Measurements from ENCODE around the gene OR2M5. TPM values are rescaled to one million over a fixed set of nuclear protein-coding genes. Genes with fewer than 3 reads are reported as not detected.

Gene OR2M5, protein sequence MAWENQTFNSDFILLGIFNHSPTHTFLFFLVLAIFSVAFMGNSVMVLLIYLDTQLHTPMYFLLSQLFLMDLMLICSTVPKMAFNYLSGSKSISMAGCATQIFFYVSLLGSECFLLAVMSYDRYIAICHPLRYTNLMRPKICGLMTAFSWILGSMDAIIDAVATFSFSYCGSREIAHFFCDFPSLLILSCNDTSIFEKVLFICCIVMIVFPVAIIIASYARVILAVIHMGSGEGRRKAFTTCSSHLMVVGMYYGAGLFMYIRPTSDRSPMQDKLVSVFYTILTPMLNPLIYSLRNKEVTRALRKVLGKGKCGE
- total RNA-seq (not detected), polyA plus RNA-seq (not detected)
- long read RNA-seq, donor 1 = 0 reads
- long read RNA-seq, donor 2 = 0 reads
- long read RNA-seq, donor 3 = 0 reads
- long read RNA-seq, donor 4 = 0 reads
- long read RNA-seq, donor 5 = 0 reads
- long read RNA-seq, donor 6 = 0 reads
- long read RNA-seq, donor 7 = 0 reads
- long read RNA-seq, donor 8 = 0 reads
- long read RNA-seq, donor 9 = 0 reads
- long read RNA-seq, donor 10 = 0 reads

DNA sequence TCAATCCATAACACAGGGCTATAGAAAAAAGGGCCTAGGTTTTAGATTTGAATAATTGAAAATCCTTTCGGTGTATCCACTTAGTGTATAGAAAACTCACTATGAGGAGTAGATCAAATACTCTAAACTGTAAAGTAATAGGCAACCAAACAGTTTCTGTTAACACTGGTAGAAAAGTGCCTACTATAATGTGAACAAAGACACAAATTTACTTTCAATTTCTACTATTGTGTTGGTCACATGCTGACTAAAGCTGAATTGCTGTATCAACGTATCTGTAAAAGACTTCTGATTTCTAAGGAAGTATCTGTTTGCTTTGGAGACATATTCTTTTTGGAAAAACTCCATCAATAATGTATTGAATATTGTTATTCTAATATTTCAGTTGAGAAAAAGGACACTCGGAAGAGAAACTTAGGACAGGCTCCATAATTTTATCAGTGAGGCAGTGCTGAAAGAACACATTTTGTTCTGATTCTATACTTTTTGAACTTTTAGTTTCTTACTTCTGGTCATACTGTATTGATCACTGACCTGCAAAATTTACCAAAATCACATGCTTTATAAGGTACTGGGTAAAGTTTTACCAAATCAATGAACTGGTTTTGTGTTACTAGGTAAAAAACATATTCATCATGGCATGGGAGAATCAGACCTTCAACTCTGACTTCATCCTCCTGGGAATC, at the start of gene OR2M5:
TSS of gene OR2M5 (plus strand) at position 636 of the 686 bp plus-strand sequence. CDS start at position 636, 0 bp downstream.
- H3K36me3 ChIP-seq (ENCODE audit: control insufficient read depth in 2 of 2, insufficient read depth in 2 of 2, low read length in 1 of 2) = no peaks in the 10 kb centered on the region
- H3K4me1 ChIP-seq (ENCODE audit: control insufficient read depth in 2 of 2, insufficient read depth in 2 of 2, low read length in 2 of 2) = no peaks in the 10 kb centered on the region
- H3K4me3 ChIP-seq (ENCODE audit: low read length in 2 of 2) = no peak within 1 kb of the TSS
- H3K9me3 ChIP-seq (ENCODE audit: control insufficient read depth in 2 of 2, insufficient read depth in 1 of 2, low read length in 1 of 2) = no peaks in the 10 kb centered on the region
- H3K27me3 ChIP-seq (ENCODE audit: control insufficient read depth in 2 of 2, insufficient read depth in 1 of 2, low read length in 1 of 2) = no peaks in the 10 kb centered on the region
- DNase-seq (ENCODE audit: low read depth in 6 of 9, low spot score in 9 of 9) = no peak
- no peak within 1 kb of the TSS for H3K27ac ChIP-seq (ENCODE audit: low read depth in 1 of 2, low read length in 1 of 2)
- 96% methylated on average over 3 of the region's 3 CpGs for WGBS

DNA sequence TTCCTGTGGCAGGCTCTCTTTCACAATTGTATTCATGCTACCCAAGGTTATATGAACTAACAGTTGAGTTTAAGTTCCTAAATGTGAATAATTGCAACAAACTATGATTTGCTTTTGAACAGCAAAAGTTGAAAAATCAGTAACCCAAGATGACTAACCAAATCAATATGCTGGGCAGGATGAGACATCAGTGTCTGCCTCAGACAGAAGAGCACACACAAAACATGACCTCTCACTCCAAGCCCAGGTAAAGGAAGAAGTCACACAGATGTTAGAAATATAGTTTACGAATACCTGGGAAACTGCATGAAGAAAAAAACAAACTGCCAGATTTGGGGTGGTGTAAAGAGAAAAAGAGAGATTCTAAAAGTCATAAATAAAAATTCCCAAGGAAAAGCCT, 46.4 kb upstream of the OR2M5 start:
- no peaks in the 10 kb centered on the region for H3K27me3 ChIP-seq (ENCODE audit: control insufficient read depth in 2 of 2, insufficient read depth in 1 of 2, low read length in 1 of 2)
- no peak overlapping the region for H3K27ac ChIP-seq (ENCODE audit: low read depth in 1 of 2, low read length in 1 of 2)
- no peaks in the 10 kb centered on the region for H3K4me1 ChIP-seq (ENCODE audit: control insufficient read depth in 2 of 2, insufficient read depth in 2 of 2, low read length in 2 of 2)
- WGBS = 91% methylated on average over 1 of the region's 1 CpG
- no peak for DNase-seq (ENCODE audit: low read depth in 6 of 9, low spot score in 9 of 9)
- no peak overlapping the region for H3K4me3 ChIP-seq (ENCODE audit: low read length in 2 of 2)
- H3K36me3 ChIP-seq (ENCODE audit: control insufficient read depth in 2 of 2, insufficient read depth in 2 of 2, low read length in 1 of 2) = no peaks in the 10 kb centered on the region
- H3K9me3 ChIP-seq (ENCODE audit: control insufficient read depth in 2 of 2, insufficient read depth in 1 of 2, low read length in 1 of 2) = peaks cover 0 to 7% of the 10 kb centered on the region in 2 donors

DNA sequence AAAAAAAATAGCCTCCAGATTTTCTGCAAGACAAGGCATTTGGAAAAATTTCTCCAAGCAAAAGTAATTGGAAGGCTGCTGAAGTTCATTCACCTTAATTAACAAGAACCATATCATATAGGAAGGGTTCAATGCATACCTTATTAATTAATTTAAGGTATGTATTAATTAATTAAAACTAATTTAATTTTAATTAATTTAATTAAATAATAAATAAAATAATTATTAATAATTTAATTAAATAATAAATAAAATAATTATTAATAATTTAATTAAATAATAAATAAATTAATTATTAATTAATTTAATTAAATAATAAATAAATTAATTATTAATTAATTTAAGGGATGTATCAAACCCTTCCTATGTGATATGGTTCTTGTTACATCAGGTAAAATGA, 42.1 kb upstream of the OR2M5 start:
- Histone ChIP-seq H3K36me3 (ENCODE audit: control insufficient read depth in 2 of 2, insufficient read depth in 2 of 2, low read length in 1 of 2) (no peaks in the 10 kb centered on the region), H3K4me1 (ENCODE audit: control insufficient read depth in 2 of 2, insufficient read depth in 2 of 2, low read length in 2 of 2) (no peaks in the 10 kb centered on the region), H3K9me3 (ENCODE audit: control insufficient read depth in 2 of 2, insufficient read depth in 1 of 2, low read length in 1 of 2) (peaks cover 0 to 2% of the 10 kb centered on the region in 2 donors), H3K27ac (ENCODE audit: low read depth in 1 of 2, low read length in 1 of 2) (no peak overlapping the region), H3K27me3 (ENCODE audit: control insufficient read depth in 2 of 2, insufficient read depth in 1 of 2, low read length in 1 of 2) (no peaks in the 10 kb centered on the region), H3K4me3 (ENCODE audit: low read length in 2 of 2) (no peak overlapping the region)
- DNase-seq (ENCODE audit: low read depth in 6 of 9, low spot score in 9 of 9) = no peak

DNA sequence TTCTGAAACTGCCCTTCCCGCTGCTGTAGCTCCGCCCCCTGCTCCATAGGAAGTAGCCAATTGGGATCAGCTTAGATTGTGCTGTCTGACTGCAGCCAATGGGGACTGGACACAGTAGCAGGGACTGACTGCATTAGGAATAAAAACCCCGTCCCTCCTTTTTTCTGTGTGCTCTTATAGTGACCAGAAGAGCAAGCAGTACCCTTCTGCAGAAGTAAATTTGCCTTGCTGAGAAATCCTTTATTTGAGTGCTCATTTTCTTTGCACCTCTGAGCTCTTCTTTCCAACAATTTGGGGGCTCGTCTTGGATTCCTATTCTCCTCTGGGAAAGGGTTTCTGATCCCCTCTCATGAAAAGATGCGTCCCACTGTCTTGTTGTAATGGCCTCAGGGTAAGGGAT, 33.8 kb upstream of the OR2M5 start:
- Histone ChIP-seq H3K4me3 (ENCODE audit: low read length in 2 of 2) (no peak overlapping the region), H3K9me3 (ENCODE audit: control insufficient read depth in 2 of 2, insufficient read depth in 1 of 2, low read length in 1 of 2) (peaks cover 0 to 24% of the 10 kb centered on the region in 2 donors), H3K27me3 (ENCODE audit: control insufficient read depth in 2 of 2, insufficient read depth in 1 of 2, low read length in 1 of 2) (no peaks in the 10 kb centered on the region), H3K27ac (ENCODE audit: low read depth in 1 of 2, low read length in 1 of 2) (no peak overlapping the region), H3K4me1 (ENCODE audit: control insufficient read depth in 2 of 2, insufficient read depth in 2 of 2, low read length in 2 of 2) (no peaks in the 10 kb centered on the region), H3K36me3 (ENCODE audit: control insufficient read depth in 2 of 2, insufficient read depth in 2 of 2, low read length in 1 of 2) (no peaks in the 10 kb centered on the region)
- no peak for DNase-seq (ENCODE audit: low read depth in 6 of 9, low spot score in 9 of 9)
- 94% methylated on average over 5 of the region's 5 CpGs for WGBS

DNA sequence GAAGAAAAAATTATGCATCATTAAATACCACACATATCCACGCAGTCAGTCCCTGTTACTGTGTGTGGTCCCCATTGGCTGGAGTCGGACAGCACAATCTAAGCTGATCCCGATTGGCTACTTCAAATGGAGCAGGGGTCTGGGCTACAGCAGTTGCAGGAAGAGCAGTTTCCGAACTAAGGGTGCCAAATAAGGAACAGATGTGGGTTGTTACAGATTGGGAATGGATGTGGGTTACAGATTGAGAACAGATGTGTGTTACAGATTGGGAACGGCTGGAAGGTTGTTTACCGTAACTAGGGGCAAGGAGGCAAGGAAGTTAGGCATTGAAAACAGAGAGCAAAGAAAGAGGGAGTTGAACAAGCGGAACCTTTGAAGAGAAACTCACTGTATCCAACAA, 30.1 kb upstream of the OR2M5 start:
- Histone ChIP-seq H3K36me3 (ENCODE audit: control insufficient read depth in 2 of 2, insufficient read depth in 2 of 2, low read length in 1 of 2) (no peaks in the 10 kb centered on the region), H3K27ac (ENCODE audit: low read depth in 1 of 2, low read length in 1 of 2) (no peak overlapping the region), H3K9me3 (ENCODE audit: control insufficient read depth in 2 of 2, insufficient read depth in 1 of 2, low read length in 1 of 2) (peaks cover 0 to 24% of the 10 kb centered on the region in 2 donors), H3K27me3 (ENCODE audit: control insufficient read depth in 2 of 2, insufficient read depth in 1 of 2, low read length in 1 of 2) (no peaks in the 10 kb centered on the region), H3K4me1 (ENCODE audit: control insufficient read depth in 2 of 2, insufficient read depth in 2 of 2, low read length in 2 of 2) (no peaks in the 10 kb centered on the region), H3K4me3 (ENCODE audit: low read length in 2 of 2) (no peak overlapping the region)
- WGBS = 94% methylated on average over 7 of the region's 7 CpGs
- DNase-seq (ENCODE audit: low read depth in 6 of 9, low spot score in 9 of 9) = no peak

DNA sequence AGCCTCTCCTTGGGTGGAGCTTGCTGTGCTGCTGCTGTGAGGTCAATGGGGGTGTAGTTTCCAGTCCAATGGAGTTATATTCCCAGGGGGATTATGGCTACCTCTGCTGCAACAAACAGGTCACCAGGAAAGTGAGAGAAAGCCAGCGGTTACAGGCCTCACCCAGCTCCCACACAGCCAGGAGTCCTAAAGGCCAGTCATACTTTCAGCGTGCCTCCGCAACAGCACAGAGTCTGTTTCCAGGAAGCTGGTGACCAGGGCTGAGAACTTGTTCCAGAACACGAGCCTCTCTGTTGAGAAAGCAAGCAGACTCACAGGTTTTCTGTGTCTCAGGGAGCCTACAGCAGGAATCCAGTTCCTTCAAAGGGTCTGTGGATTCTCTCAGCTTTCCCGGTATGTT, 17.3 kb upstream of the OR2M5 start:
- H3K4me1 ChIP-seq (ENCODE audit: control insufficient read depth in 2 of 2, insufficient read depth in 2 of 2, low read length in 2 of 2) = no peaks in the 10 kb centered on the region
- WGBS = 94% methylated on average over 5 of the region's 5 CpGs
- H3K36me3 ChIP-seq (ENCODE audit: control insufficient read depth in 2 of 2, insufficient read depth in 2 of 2, low read length in 1 of 2) = no peaks in the 10 kb centered on the region
- H3K9me3 ChIP-seq (ENCODE audit: control insufficient read depth in 2 of 2, insufficient read depth in 1 of 2, low read length in 1 of 2) = peaks cover 1 to 19% of the 10 kb centered on the region in 2 donors
- no peaks in the 10 kb centered on the region for H3K27me3 ChIP-seq (ENCODE audit: control insufficient read depth in 2 of 2, insufficient read depth in 1 of 2, low read length in 1 of 2)
- no peak for DNase-seq (ENCODE audit: low read depth in 6 of 9, low spot score in 9 of 9)
- H3K27ac ChIP-seq (ENCODE audit: low read depth in 1 of 2, low read length in 1 of 2) = no peak overlapping the region
- no peak overlapping the region for H3K4me3 ChIP-seq (ENCODE audit: low read length in 2 of 2)

DNA sequence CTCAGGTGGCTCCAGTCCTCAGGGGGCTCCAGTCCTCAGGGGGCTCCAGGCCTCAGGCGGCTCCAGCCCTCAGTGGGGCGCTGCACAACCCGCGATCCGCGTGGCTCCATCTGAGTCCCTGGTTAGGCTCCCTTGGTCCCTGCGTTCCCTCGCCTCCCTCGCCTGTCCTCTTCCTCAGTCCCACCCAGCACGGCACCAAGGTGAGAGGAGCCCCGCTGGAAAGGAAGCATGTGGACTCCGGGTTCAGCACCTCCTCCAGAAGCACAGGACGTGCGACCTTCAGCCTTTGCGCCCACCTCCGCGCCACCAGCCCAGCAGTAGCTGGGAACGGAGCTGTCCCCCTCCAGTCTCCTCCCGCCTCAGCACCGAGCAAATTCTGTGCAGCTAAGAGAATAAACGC, 8.1 kb upstream of the OR2M5 start:
- H3K27me3 ChIP-seq (ENCODE audit: control insufficient read depth in 2 of 2, insufficient read depth in 1 of 2, low read length in 1 of 2) = no peaks in the 10 kb centered on the region
- no peaks in the 10 kb centered on the region for H3K36me3 ChIP-seq (ENCODE audit: control insufficient read depth in 2 of 2, insufficient read depth in 2 of 2, low read length in 1 of 2)
- no peak for DNase-seq (ENCODE audit: low read depth in 6 of 9, low spot score in 9 of 9)
- H3K9me3 ChIP-seq (ENCODE audit: control insufficient read depth in 2 of 2, insufficient read depth in 1 of 2, low read length in 1 of 2) = peaks cover 0 to 5% of the 10 kb centered on the region in 2 donors
- no peak overlapping the region for H3K4me3 ChIP-seq (ENCODE audit: low read length in 2 of 2)
- no peak overlapping the region for H3K27ac ChIP-seq (ENCODE audit: low read depth in 1 of 2, low read length in 1 of 2)
- H3K4me1 ChIP-seq (ENCODE audit: control insufficient read depth in 2 of 2, insufficient read depth in 2 of 2, low read length in 2 of 2) = no peaks in the 10 kb centered on the region
- 83% methylated on average over 21 of the region's 21 CpGs for WGBS

DNA sequence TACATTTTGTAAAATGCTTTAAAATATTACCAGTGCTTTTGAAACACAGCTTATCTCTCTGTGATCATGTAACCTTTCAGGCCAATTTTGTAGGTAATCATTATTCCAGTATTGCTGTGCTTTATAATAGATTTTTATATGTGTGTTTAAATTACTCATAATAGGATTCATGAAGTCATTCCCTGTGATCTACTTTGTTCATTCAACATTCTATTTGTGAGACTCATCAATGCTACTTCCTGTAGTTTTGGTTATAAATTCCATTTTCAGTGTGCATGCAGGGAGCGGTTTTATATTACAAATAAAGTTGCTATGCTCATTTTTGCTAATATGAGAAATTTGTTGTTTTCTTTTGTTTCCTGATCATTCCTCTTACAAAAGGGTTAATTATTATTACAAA, 4.1 kb upstream of the OR2M5 start:
- H3K4me3 ChIP-seq (ENCODE audit: low read length in 2 of 2) = no peak overlapping the region
- DNase-seq (ENCODE audit: low read depth in 6 of 9, low spot score in 9 of 9) = no peak
- H3K4me1 ChIP-seq (ENCODE audit: control insufficient read depth in 2 of 2, insufficient read depth in 2 of 2, low read length in 2 of 2) = no peaks in the 10 kb centered on the region
- H3K9me3 ChIP-seq (ENCODE audit: control insufficient read depth in 2 of 2, insufficient read depth in 1 of 2, low read length in 1 of 2) = peaks cover 0 to 5% of the 10 kb centered on the region in 2 donors
- H3K27me3 ChIP-seq (ENCODE audit: control insufficient read depth in 2 of 2, insufficient read depth in 1 of 2, low read length in 1 of 2) = no peaks in the 10 kb centered on the region
- H3K27ac ChIP-seq (ENCODE audit: low read depth in 1 of 2, low read length in 1 of 2) = no peak overlapping the region
- 96% methylated on average over 1 of the region's 1 CpG for WGBS
- H3K36me3 ChIP-seq (ENCODE audit: control insufficient read depth in 2 of 2, insufficient read depth in 2 of 2, low read length in 1 of 2) = no peaks in the 10 kb centered on the region

DNA sequence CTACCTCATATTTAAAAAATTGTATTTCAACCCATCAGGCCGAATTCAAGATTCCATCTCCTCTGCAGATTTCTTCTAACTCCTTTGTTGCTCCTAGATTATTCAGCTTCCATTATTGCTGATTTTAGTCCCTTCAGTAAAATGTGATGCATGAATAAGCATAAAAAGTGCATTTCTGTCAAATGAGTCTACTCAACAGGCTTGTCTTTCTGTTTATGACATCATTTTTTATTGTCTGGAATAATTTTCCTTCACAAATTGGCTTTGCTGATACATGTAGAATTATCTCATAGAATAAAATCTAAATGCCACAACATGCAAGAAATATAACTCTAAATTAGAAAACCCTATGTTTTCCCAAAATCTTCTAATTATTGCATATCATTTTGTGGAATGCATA, 1.6 kb upstream of the OR2M5 start:
- H3K27ac ChIP-seq (ENCODE audit: low read depth in 1 of 2, low read length in 1 of 2) = no peak overlapping the region
- no peaks in the 10 kb centered on the region for H3K9me3 ChIP-seq (ENCODE audit: control insufficient read depth in 2 of 2, insufficient read depth in 1 of 2, low read length in 1 of 2)
- no peak overlapping the region for H3K4me3 ChIP-seq (ENCODE audit: low read length in 2 of 2)
- no peak for DNase-seq (ENCODE audit: low read depth in 6 of 9, low spot score in 9 of 9)
- no peaks in the 10 kb centered on the region for H3K27me3 ChIP-seq (ENCODE audit: control insufficient read depth in 2 of 2, insufficient read depth in 1 of 2, low read length in 1 of 2)
- H3K4me1 ChIP-seq (ENCODE audit: control insufficient read depth in 2 of 2, insufficient read depth in 2 of 2, low read length in 2 of 2) = no peaks in the 10 kb centered on the region
- no peaks in the 10 kb centered on the region for H3K36me3 ChIP-seq (ENCODE audit: control insufficient read depth in 2 of 2, insufficient read depth in 2 of 2, low read length in 1 of 2)
- WGBS = 78% methylated on average over 1 of the region's 1 CpG

All from thymus (tissue), 14 donors.